GM18907 (cell line): ENCODE measurements around the gene LRRC14B.
"Not testable (repeated sequence)": the region's sequence is repeated elsewhere in the genome, so short reads cannot be mapped to it uniquely, and the experiment has no call there.

ENCODE experiments used
- ATAC-seq: cut with Tn5 transposase; IDR thresholded peaks from one replicate; pipeline ENCODE4 v1.9.1; 2021; ENCODE audit warnings: mild to moderate bottlenecking, moderate library complexity; ENCODE audit not compliant: unreplicated experiment

LRRC14B gene

GRCh38 chr5:159448-160172 is 31.7 kb upstream of the LRRC14B start:
- no peak for ATAC-seq

- ATAC-seq: no peak
Observed at GRCh38 chr5:160173-160510, 31.2 kb upstream of the LRRC14B start.

GRCh38 chr5:160921-161802 is 30.1 kb upstream of the LRRC14B start:
- no peak for ATAC-seq

- ATAC-seq: no peak
Observed at GRCh38 chr5:161803-162110, 29.5 kb upstream of the LRRC14B start.

GRCh38 chr5:162190-162564 is 29.1 kb upstream of the LRRC14B start:
- ATAC-seq: no peak

GRCh38 chr5:162565-163337 is 28.5 kb upstream of the LRRC14B start:
- ATAC-seq: no peak

GRCh38 chr5:163338-163620 is 28.0 kb upstream of the LRRC14B start:
- no peak for ATAC-seq

GRCh38 chr5:163841-164240 is 27.5 kb upstream of the LRRC14B start:
- no peak for ATAC-seq

- no peak for ATAC-seq
Observed at GRCh38 chr5:164244-164643, 27.1 kb upstream of the LRRC14B start.

GRCh38 chr5:164783-165182 is 26.5 kb upstream of the LRRC14B start:
- ATAC-seq: not testable (repeated sequence)

- ATAC-seq: no peak
Observed at GRCh38 chr5:166441-167372, 24.6 kb upstream of the LRRC14B start.

- ATAC-seq: no peak
Observed at GRCh38 chr5:167511-167910, 23.8 kb upstream of the LRRC14B start.

GRCh38 chr5:167982-168660 is 23.2 kb upstream of the LRRC14B start:
- no peak for ATAC-seq

- no peak for ATAC-seq
Observed at GRCh38 chr5:169071-169727, 22.1 kb upstream of the LRRC14B start.

- ATAC-seq: no peak
Observed at GRCh38 chr5:169728-170094, 21.6 kb upstream of the LRRC14B start.

GRCh38 chr5:170971-171800 is 20.1 kb upstream of the LRRC14B start:
- ATAC-seq: no peak

- ATAC-seq: no peak
Observed at GRCh38 chr5:171801-172331, 19.4 kb upstream of the LRRC14B start.

- no peak for ATAC-seq
Observed at GRCh38 chr5:172421-172820, 18.9 kb upstream of the LRRC14B start.

GRCh38 chr5:172841-173251 is 18.4 kb upstream of the LRRC14B start:
- no peak for ATAC-seq
